CD4-positive, alpha-beta T cell (primary cell): ENCODE data around the gene HS3ST3B1. TPM values are rescaled to one million over a fixed set of nuclear protein-coding genes. Genes with fewer than 3 reads are reported as not detected.

ENCODE experiments used
- ATAC-seq: fragments of 200-7000 bp; cut with Tn5 transposase; one replicate; pipeline ENCODE4 v1.10.0; 2022; ENCODE audit warnings: mild to moderate bottlenecking; ENCODE audit not compliant: poor library complexity
- CTCF ChIA-PET: fragments of 350-600 bp; sonication (Branson Sonifier 250); formaldehyde crosslinking; loops from one replicate; lab custom pipeline; 2021; ENCODE audit warnings: antibody characterized with exemption, inconsistent platforms; lab: Charles Lee
- POLR2A ChIA-PET: fragments of 350-600 bp; sonication (Branson Sonifier 250); formaldehyde crosslinking; loops from one replicate; lab custom pipeline; 2021; ENCODE audit warnings: antibody characterized with exemption, inconsistent platforms; lab: Charles Lee
- DNase-seq, 14 experiments: peaks; one replicate each; pipeline ENCODE4 v3.0.0-alpha.2; 2013 to 2020; ENCODE audit warnings: mixed read lengths in 2 of 14
- H3K27ac ChIP-seq, 2 donors: one replicate each; pipeline versions ENCODE4 v1.5.1 to v1.7.0; 2013; ENCODE audit warnings: low read length in 2 of 2, low read depth in 1 of 2, mild to moderate bottlenecking in 1 of 2
- H3K27me3 ChIP-seq, 2 experiments: 1 replicate in 1 of 2; 2 replicates in 1 of 2; pipeline versions ENCODE4 v1.6.1 to v1.7.0; 2013; ENCODE audit warnings: low read length in 2 of 2, control low read depth in 1 of 2, mild to moderate bottlenecking in 1 of 2, moderate library complexity in 1 of 2; ENCODE audit not compliant: insufficient read depth in 2 of 2, control insufficient read depth in 1 of 2
- H3K36me3 ChIP-seq: one replicate; pipeline ENCODE4 v1.6.1; 2013; ENCODE audit warnings: low read length, control low read depth; ENCODE audit not compliant: insufficient read depth
- H3K4me1 ChIP-seq: one replicate; pipeline ENCODE4 v1.6.1; 2013; ENCODE audit warnings: low read length, control low read depth; ENCODE audit not compliant: insufficient read depth
- H3K4me3 ChIP-seq: one replicate; pipeline ENCODE4 v1.5.1; 2013; ENCODE audit warnings: mild to moderate bottlenecking, low read length, moderate library complexity
- H3K9me3 ChIP-seq, 2 experiments: 1 replicate in 1 of 2; 2 replicates in 1 of 2; pipeline versions ENCODE4 v1.6.1 to v1.7.0; 2013; ENCODE audit warnings: low read length in 2 of 2, mild to moderate bottlenecking in 2 of 2, control low read depth in 1 of 2, moderate library complexity in 1 of 2; ENCODE audit not compliant: control insufficient read depth in 1 of 2, insufficient read depth in 1 of 2
- H3K27ac Mint-ChIP-seq: one replicate; pipeline ENCODE4 v1.8.0; 2020; ENCODE audit warnings: mixed read lengths
- H3K27me3 Mint-ChIP-seq: one replicate; pipeline ENCODE4 v1.8.0; 2021; ENCODE audit warnings: mixed read lengths
- H3K36me3 Mint-ChIP-seq: one replicate; pipeline ENCODE4 v1.8.0; 2021; ENCODE audit warnings: low read depth, mixed read lengths
- H3K4me1 Mint-ChIP-seq: one replicate; pipeline ENCODE4 v1.8.0; 2021; ENCODE audit warnings: low read depth, mixed read lengths
- H3K4me3 Mint-ChIP-seq: one replicate; pipeline ENCODE4 v1.8.0; 2020; ENCODE audit warnings: mild to moderate bottlenecking, mixed read lengths
- H3K9me3 Mint-ChIP-seq: one replicate; pipeline ENCODE4 v1.8.0; 2020; ENCODE audit warnings: mixed read lengths
- intact Hi-C, 2 experiments: fragments of 100-400 bp; cut with DNase I in 1 of 2; cut with micrococcal nuclease in 1 of 2; formaldehyde crosslinking; loops; one replicate each; pipeline versions ENCODE4 v1.15.1 to v1.9.0; 2023 to 2025; cut with DNase I, micrococcal nuclease
- total RNA-seq, 174 experiments: library from RNA in 2 of 174; stranded (reverse) in 2 of 174; gene quantifications; one replicate each; pipeline ENCODE4 v1.2.3 and lab custom pipeline; 2021 to 2026
- TF ChIP-seq, protein P1 (sequence below): fragments of 200-600 bp; IDR thresholded peaks from one replicate; pipeline ENCODE4 v1.8.0; 2022; ENCODE audit warnings: antibody characterized with exemption, mild to moderate bottlenecking

The HS3ST3B1 gene
- total RNA-seq, 2 experiments from 2014 or later = 9.3 to 11.5 TPM

DNA sequence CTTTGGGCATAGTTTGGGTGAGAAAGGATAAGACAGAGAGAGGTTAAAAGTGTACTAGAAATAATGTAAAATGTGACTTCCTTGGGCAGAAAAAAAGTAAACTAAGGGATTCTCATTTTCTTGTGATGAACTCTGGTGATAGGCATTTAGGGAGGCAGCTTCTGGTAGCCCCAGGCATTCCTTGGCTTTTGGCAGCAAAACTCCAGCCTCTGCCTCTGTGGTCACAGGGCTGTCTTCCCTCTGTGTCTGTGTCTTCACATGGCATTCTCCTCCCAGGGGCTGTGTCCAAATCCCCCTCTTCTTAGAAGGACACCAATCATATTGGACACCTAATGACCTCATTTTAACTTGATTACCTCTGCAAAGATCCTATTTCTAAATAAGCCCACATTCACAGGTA is 54.7 kb downstream of the HS3ST3B1 start:
- H3K4me3 ChIP-seq = no peak overlapping the region
- H3K4me1 ChIP-seq = peaks cover 13% of the 10 kb centered on the region
- ChIA-PET POLR2A (no interaction called here), CTCF (no interaction called here)
- Mint-ChIP-seq H3K27ac (no peak overlapping the region), H3K36me3 (no peaks in the 10 kb centered on the region), H3K4me1 (peaks cover 10% of the 10 kb centered on the region), H3K4me3 (no peak overlapping the region), H3K9me3 (no peaks in the 10 kb centered on the region), H3K27me3 (no peaks in the 10 kb centered on the region)
- no peaks in the 10 kb centered on the region for H3K27me3 ChIP-seq
- no peaks in the 10 kb centered on the region for H3K36me3 ChIP-seq
- H3K9me3 ChIP-seq = no peaks in the 10 kb centered on the region
- ATAC-seq (no peak), DNase-seq (no peak)
- H3K27ac ChIP-seq = no peak overlapping the region
- TF ChIP-seq, protein P1, sequence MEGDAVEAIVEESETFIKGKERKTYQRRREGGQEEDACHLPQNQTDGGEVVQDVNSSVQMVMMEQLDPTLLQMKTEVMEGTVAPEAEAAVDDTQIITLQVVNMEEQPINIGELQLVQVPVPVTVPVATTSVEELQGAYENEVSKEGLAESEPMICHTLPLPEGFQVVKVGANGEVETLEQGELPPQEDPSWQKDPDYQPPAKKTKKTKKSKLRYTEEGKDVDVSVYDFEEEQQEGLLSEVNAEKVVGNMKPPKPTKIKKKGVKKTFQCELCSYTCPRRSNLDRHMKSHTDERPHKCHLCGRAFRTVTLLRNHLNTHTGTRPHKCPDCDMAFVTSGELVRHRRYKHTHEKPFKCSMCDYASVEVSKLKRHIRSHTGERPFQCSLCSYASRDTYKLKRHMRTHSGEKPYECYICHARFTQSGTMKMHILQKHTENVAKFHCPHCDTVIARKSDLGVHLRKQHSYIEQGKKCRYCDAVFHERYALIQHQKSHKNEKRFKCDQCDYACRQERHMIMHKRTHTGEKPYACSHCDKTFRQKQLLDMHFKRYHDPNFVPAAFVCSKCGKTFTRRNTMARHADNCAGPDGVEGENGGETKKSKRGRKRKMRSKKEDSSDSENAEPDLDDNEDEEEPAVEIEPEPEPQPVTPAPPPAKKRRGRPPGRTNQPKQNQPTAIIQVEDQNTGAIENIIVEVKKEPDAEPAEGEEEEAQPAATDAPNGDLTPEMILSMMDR = no peak
- intact Hi-C loops = no loop called here

DNA sequence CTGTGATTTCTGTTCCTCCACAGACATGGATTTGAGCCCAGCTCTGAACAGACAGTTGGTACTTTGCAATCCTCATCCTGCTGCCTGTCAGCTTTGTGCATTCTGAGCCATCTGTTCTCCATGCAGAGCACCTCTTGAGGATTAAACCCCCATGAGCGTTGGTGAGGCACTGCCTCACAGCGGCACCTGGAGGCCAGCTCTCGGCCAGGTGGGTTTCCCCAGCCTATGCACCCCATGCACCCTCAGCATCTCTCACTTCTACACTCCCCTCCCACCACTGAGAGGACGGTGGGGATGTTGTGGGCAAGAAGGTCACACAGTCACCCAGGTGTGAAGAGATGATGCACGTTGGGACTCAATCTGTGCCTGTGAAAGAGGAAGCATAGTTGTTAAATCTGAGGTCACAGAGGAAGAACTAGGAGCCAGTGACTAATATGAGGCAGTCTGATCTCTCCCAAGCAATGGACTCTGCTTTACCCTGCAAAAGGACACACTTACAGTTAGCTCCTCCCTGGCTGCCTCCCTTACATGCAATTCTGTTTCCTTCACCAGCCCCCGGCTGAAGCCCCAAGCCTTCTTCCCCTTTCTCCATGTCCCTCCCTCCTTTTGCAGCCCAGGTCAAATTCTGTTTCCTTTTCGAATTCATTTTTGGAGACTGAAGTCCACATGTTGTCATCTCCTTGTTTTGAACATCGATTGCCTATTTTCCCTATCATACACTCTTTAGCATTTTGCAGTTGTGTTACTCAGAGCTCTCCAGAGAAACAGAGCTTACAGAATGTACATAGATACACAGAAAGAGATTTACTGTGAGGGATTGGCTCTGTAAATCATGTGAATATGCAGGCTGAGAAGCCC is 58.5 kb downstream of the HS3ST3B1 start:
- Mint-ChIP-seq H3K36me3 (no peaks in the 10 kb centered on the region), H3K27me3 (no peaks in the 10 kb centered on the region), H3K4me1 (peaks cover 16% of the 10 kb centered on the region), H3K9me3 (no peaks in the 10 kb centered on the region), H3K4me3 (no peak overlapping the region), H3K27ac (no peak overlapping the region)
- no peak overlapping the region for H3K4me3 ChIP-seq
- ChIA-PET CTCF (no interaction called here), POLR2A (interaction anchor here (1.2 kb wide), 1 partner anchor 63 kb away, joined by 3 read pairs; no protein-coding TSS in a partner anchor)
- peaks cover 11% of the 10 kb centered on the region for H3K4me1 ChIP-seq
- intact Hi-C loops = no loop called here
- H3K36me3 ChIP-seq = no peaks in the 10 kb centered on the region
- no peak overlapping the region for H3K27ac ChIP-seq
- TF ChIP-seq, protein P1 = no peak
- DNase-seq (peak in 4 of 14 experiments; percentile 5 to 70 (median 64)), ATAC-seq (peak; percentile 48)
- H3K27me3 ChIP-seq = no peaks in the 10 kb centered on the region
- no peaks in the 10 kb centered on the region for H3K9me3 ChIP-seq

DNA sequence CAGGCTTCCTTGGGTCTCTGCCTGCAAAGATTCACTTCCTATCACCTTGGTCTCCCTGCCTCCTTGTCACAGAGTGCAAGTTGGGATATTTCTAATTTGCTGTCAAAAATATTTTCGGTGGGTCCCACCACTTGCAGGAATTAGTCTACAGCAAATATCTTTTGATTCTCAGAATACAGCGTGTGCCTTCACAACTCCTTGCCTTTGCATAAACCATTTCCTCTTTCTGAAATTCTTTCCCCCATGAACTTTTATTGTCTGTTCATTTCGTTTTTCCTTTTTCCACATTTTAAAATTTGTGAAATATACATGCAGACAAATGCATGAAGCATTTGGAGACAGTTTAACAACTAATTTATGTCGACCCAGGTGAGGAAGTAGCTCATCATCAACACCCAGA is 60.0 kb downstream of the HS3ST3B1 start:
- TF ChIP-seq, protein P1 = no peak
- DNase-seq (no peak), ATAC-seq (no peak)
- Histone ChIP-seq H3K4me1 (peaks cover 11% of the 10 kb centered on the region), H3K36me3 (no peaks in the 10 kb centered on the region), H3K9me3 (no peaks in the 10 kb centered on the region), H3K27me3 (no peaks in the 10 kb centered on the region), H3K4me3 (no peak overlapping the region), H3K27ac (no peak overlapping the region)
- H3K27ac Mint-ChIP-seq = no peak overlapping the region
- POLR2A ChIA-PET = interaction anchor here (1.0 kb wide), 1 partner anchor 60 kb away, joined by 3 read pairs; no protein-coding TSS in a partner anchor
- H3K36me3 Mint-ChIP-seq = no peaks in the 10 kb centered on the region
- peaks cover 16% of the 10 kb centered on the region for H3K4me1 Mint-ChIP-seq
- intact Hi-C loops = no loop called here
- H3K27me3 Mint-ChIP-seq = no peaks in the 10 kb centered on the region
- H3K9me3 Mint-ChIP-seq = no peaks in the 10 kb centered on the region
- CTCF ChIA-PET = no interaction called here
- no peak overlapping the region for H3K4me3 Mint-ChIP-seq
